T-helper 17 cell (primary cell): ENCODE data around the gene AGT. TPM values are rescaled to one million over a fixed set of nuclear protein-coding genes. Genes with fewer than 3 reads are reported as not detected.

Experiments
- ATAC-seq: fragments of 150-1000 bp; cut with Tn5 transposase; 2 replicates; pipeline ENCODE4 v1.10.0; 2021; ENCODE audit warnings: mild to moderate bottlenecking, moderate library complexity
- DNase-seq, 3 donors: peaks; one replicate each; pipeline versions ENCODE4 v3.0.0 to v3.0.0-alpha.2; 2020 to 2021
- H3K9me3 ChIP-seq: one replicate; pipeline ENCODE4 v1.7.0; 2013; ENCODE audit warnings: low read length, mild to moderate bottlenecking; ENCODE audit not compliant: control insufficient read depth, poor library complexity, severe bottlenecking
- H3K27ac Mint-ChIP-seq: one replicate; pipeline ENCODE4 v1.8.0; 2022; ENCODE audit warnings: mild to moderate bottlenecking, moderate library complexity, mixed read lengths
- H3K27me3 Mint-ChIP-seq: one replicate; pipeline ENCODE4 v1.8.0; 2022; ENCODE audit warnings: mixed read lengths
- H3K36me3 Mint-ChIP-seq: one replicate; pipeline ENCODE4 v1.8.0; 2022; ENCODE audit warnings: low read depth, mixed read lengths
- H3K4me1 Mint-ChIP-seq: one replicate; pipeline ENCODE4 v1.8.0; 2022; ENCODE audit warnings: mild to moderate bottlenecking, mixed read lengths
- H3K4me3 Mint-ChIP-seq: one replicate; pipeline ENCODE4 v1.8.0; 2022; ENCODE audit warnings: mild to moderate bottlenecking, moderate library complexity, mixed read lengths
- total RNA-seq, 4 donors: library from RNA in 2 of 4; stranded (reverse) in 2 of 4; gene quantifications; one replicate each; pipeline ENCODE4 v1.2.3 and lab custom pipeline; 2022 to 2026

Gene AGT
- total RNA-seq, 2 donors from 2014 or later, result not detected

GRCh38 chr1:230750576-230750975, 36.7 kb upstream of the AGT start:
- H3K4me3 Mint-ChIP-seq, result no peak overlapping the region
- no peaks in the 10 kb centered on the region for H3K9me3 ChIP-seq
- ATAC-seq (no peak), DNase-seq (no peak)
- H3K4me1 Mint-ChIP-seq, result peaks cover 6% of the 10 kb centered on the region
- H3K36me3 Mint-ChIP-seq, result peaks cover under 1% of the 10 kb centered on the region
- H3K27ac Mint-ChIP-seq, result peak overlapping the region; percentile 62
- H3K27me3 Mint-ChIP-seq, result peaks cover 36% of the 10 kb centered on the region

GRCh38 chr1:230749635-230750034, 35.7 kb upstream of the AGT start:
- H3K36me3 Mint-ChIP-seq, result no peaks in the 10 kb centered on the region
- no peak overlapping the region for H3K27ac Mint-ChIP-seq
- H3K4me1 Mint-ChIP-seq, result peaks cover 6% of the 10 kb centered on the region
- no peak for ATAC-seq
- H3K4me3 Mint-ChIP-seq, result no peak overlapping the region
- H3K27me3 Mint-ChIP-seq, result peaks cover 28% of the 10 kb centered on the region
- no peak for DNase-seq
- no peaks in the 10 kb centered on the region for H3K9me3 ChIP-seq

GRCh38 chr1:230749150-230749549, 35.2 kb upstream of the AGT start:
- H3K36me3 Mint-ChIP-seq, result no peaks in the 10 kb centered on the region
- ATAC-seq (peak; percentile 30), DNase-seq (no peak)
- no peaks in the 10 kb centered on the region for H3K9me3 ChIP-seq
- H3K4me1 Mint-ChIP-seq, result peaks cover 6% of the 10 kb centered on the region
- peak overlapping the region; percentile 36 for H3K4me3 Mint-ChIP-seq
- H3K27ac Mint-ChIP-seq, result no peak overlapping the region
- peaks cover 28% of the 10 kb centered on the region for H3K27me3 Mint-ChIP-seq

- Mint-ChIP-seq H3K27me3 (peaks cover 32% of the 10 kb centered on the region), H3K4me1 (peaks cover 6% of the 10 kb centered on the region), H3K4me3 (no peak overlapping the region), H3K27ac (no peak overlapping the region), H3K36me3 (no peaks in the 10 kb centered on the region)
- ATAC-seq, result no peak
- no peaks in the 10 kb centered on the region for H3K9me3 ChIP-seq
- DNase-seq, result no peak
These were observed 34.2 kb upstream of the AGT start for GRCh38 chr1:230747890-230748800.

- no peaks in the 10 kb centered on the region for H3K9me3 ChIP-seq
- no peak within 1 kb of the TSS for H3K4me3 Mint-ChIP-seq
- ATAC-seq, result no peak
- H3K27ac Mint-ChIP-seq, result no peak within 1 kb of the TSS
- H3K36me3 Mint-ChIP-seq, result no peaks in the 10 kb centered on the region
- peaks cover 41% of the 10 kb centered on the region for H3K27me3 Mint-ChIP-seq
- peaks cover 6% of the 10 kb centered on the region for H3K4me1 Mint-ChIP-seq
- no peak for DNase-seq
These were observed 33.3 kb upstream of the AGT start, which contains the start of gene CAPN9 for GRCh38 chr1:230747127-230747730. CAPN9 (plus strand) TSS chr1:230747388; CDS start chr1:230747497, 109 bp downstream.

GRCh38 chr1:230746617-230747016, 32.7 kb upstream of the AGT start:
- ATAC-seq (no peak), DNase-seq (no peak)
- Mint-ChIP-seq H3K36me3 (no peaks in the 10 kb centered on the region), H3K4me1 (peaks cover 6% of the 10 kb centered on the region), H3K27ac (no peak overlapping the region), H3K4me3 (no peak overlapping the region), H3K27me3 (peaks cover 42% of the 10 kb centered on the region)
- no peaks in the 10 kb centered on the region for H3K9me3 ChIP-seq

GRCh38 chr1:230745071-230745470, 31.1 kb upstream of the AGT start:
- Mint-ChIP-seq H3K27me3 (peaks cover 52% of the 10 kb centered on the region), H3K27ac (no peak overlapping the region)
- H3K9me3 ChIP-seq, result no peaks in the 10 kb centered on the region

GRCh38 chr1:230744382-230744781, 30.5 kb upstream of the AGT start:
- Mint-ChIP-seq H3K4me3 (no peak overlapping the region), H3K36me3 (peaks cover 2% of the 10 kb centered on the region), H3K27ac (no peak overlapping the region), H3K4me1 (peaks cover 4% of the 10 kb centered on the region), H3K27me3 (peaks cover 56% of the 10 kb centered on the region)
- ATAC-seq (no peak), DNase-seq (no peak)
- no peaks in the 10 kb centered on the region for H3K9me3 ChIP-seq

More at GRCh38 chr1:230745071-230745470, 31.1 kb upstream of the AGT start:
- no peak for ATAC-seq
- peaks cover 2% of the 10 kb centered on the region for H3K36me3 Mint-ChIP-seq
- no peak for DNase-seq
- H3K4me1 Mint-ChIP-seq, result peaks cover 4% of the 10 kb centered on the region
- no peak overlapping the region for H3K4me3 Mint-ChIP-seq

GRCh38 chr1:230743899-230744298, 30.0 kb upstream of the AGT start:
- no peak for ATAC-seq
- H3K9me3 ChIP-seq, result no peaks in the 10 kb centered on the region
- Mint-ChIP-seq H3K27ac (no peak overlapping the region), H3K36me3 (peaks cover 2% of the 10 kb centered on the region), H3K27me3 (peaks cover 56% of the 10 kb centered on the region), H3K4me3 (no peak overlapping the region), H3K4me1 (peaks cover 2% of the 10 kb centered on the region)
- DNase-seq, result no peak

- Mint-ChIP-seq H3K27ac (no peak overlapping the region), H3K4me3 (no peak overlapping the region), H3K27me3 (peaks cover 57% of the 10 kb centered on the region), H3K36me3 (peaks cover 2% of the 10 kb centered on the region), H3K4me1 (no peaks in the 10 kb centered on the region)
- no peak for ATAC-seq
- no peaks in the 10 kb centered on the region for H3K9me3 ChIP-seq
- no peak for DNase-seq
These were observed 25.8 kb upstream of the AGT start for GRCh38 chr1:230739564-230740290.

GRCh38 chr1:230737622-230738262, 23.8 kb upstream of the AGT start:
- no peaks in the 10 kb centered on the region for H3K9me3 ChIP-seq
- no peak overlapping the region for H3K4me3 Mint-ChIP-seq
- ATAC-seq (no peak), DNase-seq (no peak)
- no peak overlapping the region for H3K27ac Mint-ChIP-seq
- peaks cover 2% of the 10 kb centered on the region for H3K36me3 Mint-ChIP-seq
- peaks cover 56% of the 10 kb centered on the region for H3K27me3 Mint-ChIP-seq
- no peaks in the 10 kb centered on the region for H3K4me1 Mint-ChIP-seq

GRCh38 chr1:230735447-230735846, 21.5 kb upstream of the AGT start:
- Mint-ChIP-seq H3K4me3 (no peak overlapping the region), H3K36me3 (peaks cover 2% of the 10 kb centered on the region), H3K27ac (no peak overlapping the region), H3K27me3 (peaks cover 49% of the 10 kb centered on the region), H3K4me1 (no peaks in the 10 kb centered on the region)
- H3K9me3 ChIP-seq, result no peaks in the 10 kb centered on the region
- no peak for DNase-seq
- no peak for ATAC-seq

GRCh38 chr1:230730977-230731376, 17.1 kb upstream of the AGT start:
- peaks cover 47% of the 10 kb centered on the region for H3K27me3 Mint-ChIP-seq

More at GRCh38 chr1:230730977-230731376, 17.1 kb upstream of the AGT start:
- Mint-ChIP-seq H3K4me1 (no peaks in the 10 kb centered on the region), H3K27ac (no peak overlapping the region), H3K4me3 (no peak overlapping the region), H3K36me3 (no peaks in the 10 kb centered on the region)
- H3K9me3 ChIP-seq, result no peaks in the 10 kb centered on the region
- DNase-seq, result no peak
- ATAC-seq, result no peak
